NCI-H510A treated with DMSO at 0.1 percent for 48 hours (cell line): ENCODE data around the gene USP10.
"Not testable (repeated sequence)": the region's sequence is repeated elsewhere in the genome, so short reads cannot be mapped to it uniquely, and the experiment has no call there.

Source experiments
- DNase-seq: peaks from one replicate; lab custom pipeline; 2025; lab: John Stamatoyannopoulos, UW

The USP10 gene

DNA sequence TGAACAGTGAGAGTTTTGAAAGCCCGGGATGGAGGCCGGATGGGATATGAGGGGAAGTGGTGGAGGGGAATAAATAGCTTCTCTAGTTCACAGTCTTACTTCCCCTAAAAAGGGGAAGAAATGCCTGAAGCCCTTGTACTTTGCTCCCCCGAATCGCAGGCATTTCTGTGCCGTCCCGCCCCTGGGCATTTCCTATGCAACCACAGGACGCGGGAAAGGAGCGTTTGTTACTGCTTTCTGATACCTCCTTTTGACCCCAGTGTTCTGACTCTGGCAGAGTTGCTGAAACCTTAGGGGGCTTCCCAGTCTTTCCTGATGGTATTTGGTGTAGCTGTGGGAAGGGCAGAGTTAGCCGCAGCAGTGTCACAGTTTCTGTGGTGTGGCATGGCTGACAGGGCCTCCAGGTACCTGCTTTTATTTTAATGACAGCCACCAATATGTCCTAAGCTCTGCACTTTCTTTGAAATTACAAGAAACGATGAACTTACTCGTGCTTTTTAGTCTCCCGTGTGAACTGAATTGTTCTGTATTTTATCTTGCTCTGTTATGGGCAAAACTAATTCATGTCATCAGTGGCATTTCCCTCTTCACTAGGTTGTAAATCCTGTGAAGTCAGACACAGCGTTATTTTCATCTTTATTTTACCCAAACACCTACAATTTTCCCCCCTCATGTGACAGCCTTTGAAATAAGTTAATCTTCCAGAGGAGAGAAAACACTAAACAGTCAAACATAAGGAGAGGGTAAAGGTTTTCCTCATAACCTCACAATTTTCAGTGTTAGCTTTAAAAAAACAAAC is 27.1 kb downstream of the USP10 start:
- no peak for DNase-seq

DNA sequence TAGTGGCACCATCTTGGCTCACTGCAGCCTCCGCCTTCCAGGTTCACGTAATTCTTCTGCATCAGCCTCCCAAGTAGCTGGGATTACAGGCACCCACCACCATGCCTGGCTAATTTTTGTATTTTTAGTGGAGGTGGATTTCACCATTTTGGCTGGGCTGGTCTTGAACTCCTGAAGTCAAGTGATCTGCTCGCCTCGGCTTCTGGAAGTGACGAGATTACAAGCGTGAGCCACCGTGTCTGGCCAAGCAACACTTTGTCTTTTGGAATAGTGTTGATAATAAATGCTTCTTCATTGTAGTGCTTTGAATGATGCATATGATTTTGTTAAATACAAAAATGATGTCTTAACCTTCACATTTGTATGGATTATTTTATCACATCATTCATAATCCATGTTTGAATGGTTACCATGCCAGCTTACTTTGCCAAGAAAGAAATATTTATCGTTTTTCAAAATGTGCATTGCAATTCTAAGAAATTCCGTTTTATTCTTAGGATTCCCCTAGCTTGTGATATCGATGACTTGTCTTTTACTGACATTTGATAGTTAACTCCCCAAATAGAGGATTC is 29.1 kb downstream of the USP10 start:
- no peak for DNase-seq

- DNase-seq: no peak
These were observed 30.0 kb downstream of the USP10 start for GRCh38 chr16:84729716-84730320.

- peak; percentile 77 for DNase-seq
These were observed 30.8 kb downstream of the USP10 start for GRCh38 chr16:84730406-84731106.

DNA sequence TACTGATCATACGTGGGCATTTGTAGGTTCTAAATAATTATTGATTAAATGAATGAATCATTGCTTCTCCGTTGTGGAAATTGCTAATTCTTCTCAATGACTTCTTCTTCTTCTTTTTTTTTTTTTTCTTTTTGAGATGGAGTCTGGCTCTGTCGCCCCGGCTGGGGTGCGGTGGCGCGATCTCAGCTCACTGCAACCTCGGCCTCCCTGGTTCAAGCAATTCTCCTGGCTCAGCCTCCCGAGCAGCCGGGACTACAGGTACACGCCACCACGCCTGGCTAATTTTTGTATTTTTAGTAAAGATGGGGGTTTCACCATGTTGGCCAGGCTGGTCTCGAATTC is 32.5 kb downstream of the USP10 start:
- not testable (repeated sequence) for DNase-seq

DNA sequence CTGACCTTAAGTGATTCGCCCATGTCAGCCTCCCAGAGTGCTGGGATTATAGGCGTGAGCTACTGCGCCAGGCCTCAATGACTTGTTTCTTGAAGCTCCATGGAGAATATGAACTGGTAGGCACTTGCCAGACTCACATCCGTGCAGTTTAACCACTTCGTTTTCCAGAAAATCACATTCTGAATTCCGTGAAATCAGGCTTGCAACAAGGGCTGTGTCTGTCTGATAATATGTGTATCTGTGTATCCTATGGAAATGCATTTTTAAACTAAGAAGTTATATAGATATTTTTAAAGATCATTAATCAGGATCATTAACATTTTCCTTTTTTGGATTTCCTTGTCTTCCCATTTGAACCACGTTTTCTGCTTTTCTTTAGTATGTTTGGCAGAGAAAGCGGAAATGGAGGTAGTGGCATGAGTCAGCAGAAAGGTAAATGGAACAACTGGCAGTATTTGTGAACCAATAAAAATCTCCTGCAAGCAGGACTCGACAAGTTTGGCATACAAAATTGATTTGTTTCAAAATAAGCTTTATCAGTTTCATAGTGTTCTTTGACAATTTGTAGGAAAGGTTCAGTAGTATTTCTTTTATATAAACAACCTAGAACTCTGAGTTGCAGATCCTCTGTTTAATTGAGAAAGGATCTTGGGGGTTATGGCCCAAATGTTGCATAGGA is 33.0 kb downstream of the USP10 start:
- DNase-seq: peak; percentile 46

- DNase-seq: peak; percentile 66
These were observed 36.2 kb downstream of the USP10 start for GRCh38 chr16:84735849-84736586.

DNA sequence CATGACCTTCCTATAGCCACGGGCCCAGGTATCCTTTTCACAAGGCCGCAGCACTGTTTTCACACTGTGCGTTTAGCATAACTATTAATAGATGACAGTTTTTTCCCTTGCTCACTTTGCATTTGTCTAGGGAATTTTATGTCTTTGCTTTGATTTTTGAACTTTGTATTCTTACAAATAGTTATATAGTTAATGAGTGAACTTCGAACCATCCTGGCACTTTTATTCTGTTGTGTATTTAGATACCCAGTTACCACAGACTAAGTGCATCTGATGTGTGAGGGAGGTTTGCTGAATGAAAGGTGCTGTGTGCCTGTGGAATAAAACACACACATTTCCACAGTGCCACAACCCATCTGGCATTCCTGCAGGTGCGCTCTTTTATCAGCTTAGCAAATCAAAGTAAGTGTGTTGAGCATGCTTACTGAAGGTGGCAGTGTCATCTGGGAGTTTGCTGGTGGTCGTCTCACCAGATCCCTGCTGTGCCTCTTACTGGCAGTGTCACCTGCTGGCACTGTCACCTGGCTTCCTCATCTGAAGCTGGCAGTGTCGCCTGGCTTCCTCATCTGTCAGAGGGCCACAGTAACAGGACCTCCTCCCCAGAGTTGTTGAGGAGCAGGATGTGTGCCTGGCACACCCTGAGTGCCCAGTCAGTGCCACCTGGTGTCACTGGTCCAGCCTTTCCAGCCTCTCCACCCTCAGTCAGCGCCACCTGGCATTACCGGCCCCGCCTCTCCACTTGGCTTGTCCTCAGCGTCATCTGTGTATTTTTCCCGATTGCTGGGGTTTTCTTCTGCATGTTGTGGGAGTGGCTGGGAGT is 37.6 kb downstream of the USP10 start:
- DNase-seq: peak; percentile 80

GRCh38 chr16:84738255-84739038 is 38.6 kb downstream of the USP10 start:
- peak; percentile 86 for DNase-seq

GRCh38 chr16:84739349-84740124 is 39.7 kb downstream of the USP10 start:
- DNase-seq: no peak

GRCh38 chr16:84740596-84741116 is 40.9 kb downstream of the USP10 start:
- peak; percentile 64 for DNase-seq

- DNase-seq: no peak
These were observed 41.6 kb downstream of the USP10 start for GRCh38 chr16:84741340-84741830.

DNA sequence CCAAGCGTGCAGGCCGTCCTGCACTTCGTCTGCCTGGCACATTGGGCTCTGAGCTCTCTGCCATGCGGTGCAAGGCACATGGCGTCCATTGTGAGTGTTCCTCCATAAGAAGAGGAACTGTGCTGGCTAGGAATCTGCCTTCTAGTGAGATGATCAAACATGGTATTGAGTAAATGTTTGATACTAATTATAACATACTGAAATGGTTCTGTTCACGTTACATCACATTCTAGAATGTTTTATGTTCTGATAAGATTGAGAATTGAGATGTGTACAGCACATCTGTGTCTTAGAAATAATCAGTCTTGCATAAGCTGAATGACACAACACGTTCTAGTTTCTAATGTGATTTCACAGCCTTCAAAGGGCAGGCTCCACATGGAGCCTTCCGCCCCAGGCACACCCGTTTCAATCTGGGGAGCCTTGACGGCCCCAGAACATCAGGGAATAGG is 42.9 kb downstream of the USP10 start:
- DNase-seq: no peak

GRCh38 chr16:84746231-84746630 is 46.4 kb downstream of the USP10 start:
- no peak for DNase-seq

DNA sequence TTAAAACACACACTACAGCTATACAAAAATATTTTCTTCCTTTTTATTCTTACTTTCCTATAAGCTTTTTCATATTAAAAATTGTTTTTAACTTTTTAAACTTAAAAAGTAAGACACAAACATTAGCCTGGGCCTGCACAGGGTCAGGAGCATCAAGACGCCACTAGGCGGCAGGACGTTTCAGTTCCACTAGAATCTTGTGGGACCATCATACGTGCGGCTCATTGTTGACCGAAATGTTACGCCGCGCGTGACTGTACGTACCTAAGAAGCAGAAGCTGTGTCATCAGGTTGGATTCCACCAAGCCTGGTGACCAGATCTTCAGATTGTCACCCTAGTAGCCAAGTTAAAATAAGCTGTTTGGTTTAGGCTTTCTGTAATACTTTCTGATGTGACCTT is 47.1 kb downstream of the USP10 start:
- no peak for DNase-seq

DNA sequence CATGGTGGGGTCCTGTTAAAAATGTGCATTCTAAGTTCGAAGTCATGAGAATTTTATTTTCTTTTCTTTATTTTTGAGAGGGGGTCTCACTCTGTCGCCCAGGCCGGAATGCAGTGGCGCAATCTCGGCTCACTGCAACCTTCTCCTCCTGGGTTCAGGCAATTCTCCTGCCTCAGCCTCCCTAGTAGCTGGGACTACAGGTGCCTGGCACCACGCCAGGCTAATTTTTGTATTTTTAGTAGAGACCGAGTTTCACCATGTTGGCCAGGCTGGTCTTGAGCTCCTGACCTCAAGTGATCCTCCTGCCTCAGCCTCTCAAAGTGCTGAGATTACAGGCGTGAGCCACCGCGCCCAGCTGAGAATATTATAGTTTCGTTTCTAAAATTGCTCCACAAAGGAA is 48.4 kb downstream of the USP10 start:
- DNase-seq: not testable (repeated sequence)

GRCh38 chr16:84749072-84749471 is 49.3 kb downstream of the USP10 start:
- no peak for DNase-seq

DNA sequence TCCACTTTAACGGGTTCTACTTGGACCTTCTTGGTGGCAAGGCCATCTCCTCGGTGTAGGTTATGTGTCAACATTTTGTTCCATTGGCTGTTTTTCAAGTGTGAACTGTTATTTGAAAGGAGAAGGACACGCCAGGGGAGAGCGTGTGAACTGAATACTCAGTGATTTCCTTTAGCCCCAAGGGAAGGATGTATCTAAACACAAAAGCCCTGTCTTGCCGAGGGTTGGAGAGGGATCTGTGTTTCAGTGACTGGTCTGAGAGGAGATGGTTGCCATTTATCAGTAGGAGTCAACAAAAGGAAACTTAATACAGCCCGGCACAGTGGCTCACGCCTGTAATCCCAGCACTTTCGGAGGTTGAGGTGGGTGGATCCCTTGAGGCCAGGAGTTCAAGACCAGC is 50.0 kb downstream of the USP10 start:
- DNase-seq: no peak

GRCh38 chr16:84750575-84750974 is 50.8 kb downstream of the USP10 start:
- no peak for DNase-seq
